PC-3 (cell line): ENCODE measurements around the gene UBE2QL1.

Source experiments
- EZH2 ChIP-seq: fragments of 300-600 bp; sonication (generic); IDR thresholded peaks from one replicate; pipeline ENCODE4 v1.6.1; 2017; ENCODE audit warnings: antibody characterized with exemption, mild to moderate bottlenecking, low read length; ENCODE audit not compliant: unreplicated experiment
- TF ChIP-seq, protein P1 (sequence below): fragments of 300-600 bp; sonication (generic); conservative IDR thresholded peaks from 2 replicates; pipeline ENCODE4 v1.5.1; 2017; ENCODE audit warnings: antibody characterized with exemption, low read depth, mild to moderate bottlenecking, low read length

DNA sequence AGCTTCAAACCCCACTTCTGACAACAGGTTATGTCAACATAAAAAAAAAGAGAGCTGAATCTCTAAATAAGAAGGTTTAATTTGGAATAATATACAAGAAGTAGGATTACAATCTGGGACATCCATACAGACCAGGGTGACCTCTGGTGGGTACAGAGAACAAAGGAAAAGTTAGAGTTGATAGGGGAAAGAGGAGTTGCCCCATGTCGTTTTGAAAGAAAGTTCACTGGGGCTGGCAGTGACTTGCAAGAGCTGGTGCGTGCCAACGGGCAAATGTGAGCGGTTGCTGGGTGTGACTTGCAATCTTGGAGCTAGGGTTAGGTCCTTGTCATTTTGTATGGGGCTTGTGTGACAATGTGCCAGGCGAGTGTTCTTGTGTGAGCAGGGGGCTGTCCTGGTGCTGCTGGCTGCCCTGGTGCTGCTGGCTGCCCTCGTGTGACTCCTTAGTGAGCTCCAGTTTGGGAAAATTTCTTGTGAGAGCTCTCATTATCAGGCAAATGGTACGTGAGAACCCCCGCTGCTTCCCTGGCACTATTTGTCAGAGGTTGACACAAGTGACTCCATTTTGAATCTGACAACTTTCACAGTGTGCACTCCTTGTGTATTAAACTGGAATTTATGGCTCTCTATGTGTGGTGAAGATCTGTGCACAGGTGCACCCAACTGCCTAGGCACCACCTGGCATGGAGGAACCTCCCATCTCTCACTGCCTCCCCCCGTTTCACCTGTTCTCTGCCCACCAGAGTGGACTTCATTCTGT lies 69.8 kb downstream of the UBE2QL1 start:
- TF ChIP-seq, protein P1, sequence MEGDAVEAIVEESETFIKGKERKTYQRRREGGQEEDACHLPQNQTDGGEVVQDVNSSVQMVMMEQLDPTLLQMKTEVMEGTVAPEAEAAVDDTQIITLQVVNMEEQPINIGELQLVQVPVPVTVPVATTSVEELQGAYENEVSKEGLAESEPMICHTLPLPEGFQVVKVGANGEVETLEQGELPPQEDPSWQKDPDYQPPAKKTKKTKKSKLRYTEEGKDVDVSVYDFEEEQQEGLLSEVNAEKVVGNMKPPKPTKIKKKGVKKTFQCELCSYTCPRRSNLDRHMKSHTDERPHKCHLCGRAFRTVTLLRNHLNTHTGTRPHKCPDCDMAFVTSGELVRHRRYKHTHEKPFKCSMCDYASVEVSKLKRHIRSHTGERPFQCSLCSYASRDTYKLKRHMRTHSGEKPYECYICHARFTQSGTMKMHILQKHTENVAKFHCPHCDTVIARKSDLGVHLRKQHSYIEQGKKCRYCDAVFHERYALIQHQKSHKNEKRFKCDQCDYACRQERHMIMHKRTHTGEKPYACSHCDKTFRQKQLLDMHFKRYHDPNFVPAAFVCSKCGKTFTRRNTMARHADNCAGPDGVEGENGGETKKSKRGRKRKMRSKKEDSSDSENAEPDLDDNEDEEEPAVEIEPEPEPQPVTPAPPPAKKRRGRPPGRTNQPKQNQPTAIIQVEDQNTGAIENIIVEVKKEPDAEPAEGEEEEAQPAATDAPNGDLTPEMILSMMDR = no peak
- no peak for TF ChIP-seq EZH2
